HCT116 (cell line): ENCODE results near the gene MST1R. TPM values are rescaled to one million over a fixed set of nuclear protein-coding genes. Genes with fewer than 3 reads are reported as not detected.
A peak's percentile ranks its signal among the peaks of the same experiment; 100 is the strongest.

ENCODE experiments used
- ATAC-seq: fragments of 200-7000 bp; cut with Tn5 transposase; 2 replicates; pipeline ENCODE4 v1.9.1; 2020; ENCODE audit warnings: mild to moderate bottlenecking, moderate library complexity
- BruUV-seq: library from RNA; stranded (reverse); fragments of 400-500 nt; replicated peaks from 2 replicates; lab custom pipeline; 2021; lab: Mats Ljungman, UMichigan
- CTCF ChIA-PET: fragments of 300-600 bp; sonication (Branson Sonifier 250); formaldehyde crosslinking; loops from one replicate; lab custom pipeline; 2021; ENCODE audit warnings: antibody characterized with exemption; lab: Charles Lee
- POLR2A ChIA-PET: fragments of 300-600, 350-600 bp; sonication (Branson Sonifier 250); formaldehyde crosslinking; loops from one replicate; lab custom pipeline; 2021; ENCODE audit warnings: antibody characterized with exemption; lab: Charles Lee
- RAD21 ChIA-PET, 2 experiments: fragments of 300-600 bp; sonication (Branson Sonifier 250); formaldehyde crosslinking; loops; one replicate each; lab custom pipeline; 2023; ENCODE audit warnings: low total read pairs in 2 of 2; ENCODE audit not compliant: uncharacterized antibody in 2 of 2, unreplicated experiment in 2 of 2, low non-redundant PET in 1 of 2; lab: Charles Lee
- DNase-seq: peaks from one replicate; pipeline ENCODE4 v3.0.0-alpha.2; 2010; ENCODE audit warnings: low read depth, low spot score
- H2AFZ ChIP-seq: fragments of 200-600 bp; shearing (Covaris generic), sonication (generic); 2 replicates; pipeline ENCODE4 v1.6.1; 2017; ENCODE audit warnings: low read depth, mixed run types, mixed read lengths, antibody characterized with exemption, low read length; ENCODE audit not compliant: poor library complexity, severe bottlenecking
- H3K27ac ChIP-seq: 2 replicates; pipeline ENCODE4 v1.5.1; 2012; ENCODE audit warnings: low read depth, low read length
- H3K27me3 ChIP-seq: fragments of 200-600 bp; sonication (generic); 2 replicates; pipeline ENCODE4 v1.6.1; 2016; ENCODE audit warnings: mixed run types, low read length, mixed read lengths; ENCODE audit not compliant: insufficient read depth
- H3K36me3 ChIP-seq, 2 experiments: fragments of 200-500 bp in 1 of 2; fragments of 200-600 bp in 1 of 2; sonication (Bioruptor generic) in 1 of 2; sonication (generic) in 1 of 2; 2 replicates each; pipeline versions ENCODE4 v1.5.1 to v1.6.1; 2014 to 2016; ENCODE audit warnings: low read length in 2 of 2, inconsistent platforms in 1 of 2, mixed read lengths in 1 of 2, mixed run types in 1 of 2; ENCODE audit not compliant: insufficient read depth in 2 of 2, control insufficient read depth in 1 of 2
- H3K4me1 ChIP-seq, 2 experiments: fragments of 200-600 bp in 1 of 2; sonication (generic) in 1 of 2; 2 replicates each; pipeline versions ENCODE4 v1.5.1 to v1.6.1; 2012 to 2017; ENCODE audit warnings: low read length in 2 of 2, inconsistent platforms in 1 of 2, mild to moderate bottlenecking in 1 of 2, mixed read lengths in 1 of 2, mixed run types in 1 of 2, moderate library complexity in 1 of 2; ENCODE audit not compliant: insufficient read depth in 2 of 2, control insufficient read depth in 1 of 2
- H3K4me2 ChIP-seq: fragments of 200-600 bp; sonication (generic); 2 replicates; pipeline ENCODE4 v1.6.1; 2017; ENCODE audit warnings: mixed run types, low read length, mixed read lengths
- H3K4me3 ChIP-seq, 2 experiments: fragments of 200-600 bp in 1 of 2; sonication (generic) in 1 of 2; replicated peaks in 1 of 2; 2 replicates each; pipeline ENCODE4 v1.5.1; 2011 to 2016; ENCODE audit warnings: low read length in 2 of 2, control low read depth in 1 of 2, low read depth in 1 of 2, mild to moderate bottlenecking in 1 of 2, mixed read lengths in 1 of 2, mixed run types in 1 of 2
- H3K79me2 ChIP-seq: fragments of 200-600 bp; sonication (generic); 2 replicates; pipeline ENCODE4 v1.6.1; 2017; ENCODE audit warnings: mild to moderate bottlenecking, mixed run types, low read length, moderate library complexity, mixed read lengths; ENCODE audit not compliant: insufficient read depth
- H3K9ac ChIP-seq: fragments of 200-600 bp; sonication (generic); 2 replicates; pipeline ENCODE4 v1.6.1; 2016; ENCODE audit warnings: low read length, mixed read lengths
- H3K9me2 ChIP-seq: fragments of 200-600 bp; sonication (generic), shearing (Covaris generic); 2 replicates; pipeline ENCODE4 v1.6.1; 2017; ENCODE audit warnings: mixed run types, mild to moderate bottlenecking, moderate library complexity; ENCODE audit not compliant: insufficient read depth
- H3K9me3 ChIP-seq, 2 experiments: fragments of 200-500 bp in 1 of 2; fragments of 200-600 bp in 1 of 2; sonication (Bioruptor generic) in 1 of 2; sonication (generic) in 1 of 2; 2 replicates each; pipeline ENCODE4 v1.6.1; 2014 to 2017; ENCODE audit warnings: low read length in 2 of 2, mixed read lengths in 2 of 2, inconsistent platforms in 1 of 2, low read depth in 1 of 2, mild to moderate bottlenecking in 1 of 2, mixed run types in 1 of 2, moderate library complexity in 1 of 2; ENCODE audit not compliant: control insufficient read depth in 1 of 2, insufficient read depth in 1 of 2
- H4K20me1 ChIP-seq: fragments of 200-600 bp; sonication (generic), shearing (Covaris generic); 2 replicates; pipeline ENCODE4 v1.6.1; 2017; ENCODE audit warnings: mixed run types, mild to moderate bottlenecking, moderate library complexity; ENCODE audit not compliant: insufficient read depth
- ATF3 ChIP-seq: IDR thresholded peaks from 2 replicates; pipeline ENCODE4 v1.6.1; 2012
- EZH2phosphoT487 ChIP-seq: fragments of 200-600 bp; IDR thresholded peaks from 2 replicates; pipeline ENCODE4 v1.6.1; 2018; ENCODE audit warnings: antibody characterized with exemption, borderline replicate concordance
- FOSL1 ChIP-seq: IDR thresholded peaks from 2 replicates; pipeline ENCODE4 v1.6.1; 2012; ENCODE audit warnings: low read depth
- MAX ChIP-seq: IDR thresholded peaks from 2 replicates; pipeline ENCODE4 v1.6.1; 2012
- SIN3A ChIP-seq: IDR thresholded peaks from 2 replicates; pipeline ENCODE4 v1.6.1; 2012; ENCODE audit warnings: low read depth
- ZNF274 ChIP-seq: fragments of 200-500 bp; sonication (Bioruptor generic); IDR thresholded peaks from 2 replicates; pipeline ENCODE4 v1.6.1; 2014; ENCODE audit warnings: mild to moderate bottlenecking, low read depth, low read length, inconsistent platforms
- intact Hi-C: fragments of 100-400 bp; cut with micrococcal nuclease; formaldehyde crosslinking; loops from 2 replicates; pipeline ENCODE4 v1.10.0; 2022
- total RNA-seq: library from RNA; stranded (reverse); gene quantifications from one replicate; pipeline ENCODE4 v1.2.1, GENCODE V29; 2021; ENCODE audit not compliant: unreplicated experiment

Gene MST1R
- total RNA-seq, 1 experiment from 2014 or later: 113 TPM

GRCh38 chr3:49901366-49902339, 2.0 kb downstream of the MST1R start:
- DNase-seq (no peak), ATAC-seq (no peak)
- H3K9me3 ChIP-seq: no peaks in the 10 kb centered on the region
- peak overlapping the region; percentile 75 to 79 for H3K4me3 ChIP-seq
- RAD21 ChIA-PET: interaction anchor here in 1 of 2 experiments (1.5 kb wide), 1 partner anchor 38 kb away, joined by 3 read pairs; the partner anchor contains the start of gene RBM6
- H4K20me1 ChIP-seq: no peaks in the 10 kb centered on the region
- H3K36me3 ChIP-seq: peaks cover 15 to 24% of the 10 kb centered on the region in 2 experiments; a peak in 3 of 4 replicates
- peak overlapping the region; percentile 97 for H3K4me2 ChIP-seq
- intact Hi-C loops: no loop called here
- H3K27me3 ChIP-seq: no peaks in the 10 kb centered on the region
- H3K4me1 ChIP-seq: peaks cover 64 to 85% of the 10 kb centered on the region in 2 experiments
- H3K27ac ChIP-seq: peak overlapping the region; percentile 98
- TF ChIP-seq ZNF274 (no peak), FOSL1 (no peak), SIN3A (no peak), ATF3 (no peak), MAX (no peak), EZH2phosphoT487 (no peak)
- peaks cover 83% of the 10 kb centered on the region for H3K79me2 ChIP-seq
- H2AFZ ChIP-seq: no peak overlapping the region
- TSS peak; percentile 10 for BruUV-seq
- peak overlapping the region; percentile 96 for H3K9ac ChIP-seq
- H3K9me2 ChIP-seq: no peaks in the 10 kb centered on the region
- POLR2A ChIA-PET: interaction anchor here (0.9 to 5.5 kb wide), 6 partner anchors 20 to 118 kb away, joined by 3 to 43 read pairs (median 4); partner anchors contain the start of genes INKA1 and MON1A
- CTCF ChIA-PET: interaction anchor here (1.4 kb wide), 2 partner anchors 60 to 98 kb away, joined by 4 to 6 read pairs; partner anchors contain the start of gene INKA1
